ENCODE data around the gene TMEM202.
"Not testable (repeated sequence)": the region's sequence is repeated elsewhere in the genome, so short reads cannot be mapped to it uniquely, and the experiment has no call there.

Gene TMEM202

GRCh38 chr15:72404356-72404755, 6.3 kb downstream of the TMEM202 start:
- DNase-seq: no peak

- no peak for DNase-seq
Measured at GRCh38 chr15:72404841-72405240, 6.7 kb downstream of the TMEM202 start.

- DNase-seq: no peak
Measured at GRCh38 chr15:72406936-72407335, 8.8 kb downstream of the TMEM202 start.

- no peak for DNase-seq
Measured at GRCh38 chr15:72411111-72411510, 13.0 kb downstream of the TMEM202 start.

- no peak for DNase-seq
Measured at GRCh38 chr15:72411544-72411943, 13.4 kb downstream of the TMEM202 start.

GRCh38 chr15:72413337-72413736, 15.2 kb downstream of the TMEM202 start:
- DNase-seq: not testable (repeated sequence)

- no peak for DNase-seq
Measured at GRCh38 chr15:72415304-72415703, 17.2 kb downstream of the TMEM202 start.

- DNase-seq: not testable (repeated sequence)
Measured at GRCh38 chr15:72419768-72420167, 21.7 kb downstream of the TMEM202 start.

- no peak for DNase-seq
Measured at GRCh38 chr15:72420576-72420975, 22.5 kb downstream of the TMEM202 start.

GRCh38 chr15:72421484-72421883, 23.4 kb downstream of the TMEM202 start:
- no peak for DNase-seq

- DNase-seq: no peak
Measured at GRCh38 chr15:72423256-72423655, 25.2 kb downstream of the TMEM202 start.

GRCh38 chr15:72426753-72427152, 28.6 kb downstream of the TMEM202 start:
- DNase-seq: no peak

GRCh38 chr15:72437650-72438316, 39.7 kb downstream of the TMEM202 start:
- no peak for DNase-seq

GRCh38 chr15:72442848-72443247, 44.7 kb downstream of the TMEM202 start:
- DNase-seq: not testable (repeated sequence)

GRCh38 chr15:72445426-72445825, 47.3 kb downstream of the TMEM202 start:
- no peak for DNase-seq

GRCh38 chr15:72450805-72451204, 52.7 kb downstream of the TMEM202 start:
- DNase-seq: no peak

GRCh38 chr15:72451224-72451623, 53.1 kb downstream of the TMEM202 start:
- no peak for DNase-seq

GRCh38 chr15:72456684-72457083, 58.6 kb downstream of the TMEM202 start:
- DNase-seq: no peak

Data from CD4-positive, alpha-beta T cell treated with Interleukin-4 for 4 hours (primary cell).